Karpas-422 (cell line): ENCODE results near the gene TRAF3. TPM values are rescaled to one million over a fixed set of nuclear protein-coding genes. Genes with fewer than 3 reads are reported as not detected.

Experiments
- DNase-seq: peaks from one replicate; pipeline ENCODE4 v3.0.0-alpha.2; 2015
- H2AFZ ChIP-seq: fragments of 200-600 bp; sonication (generic); 2 replicates; pipeline ENCODE4 v1.6.1; 2014; ENCODE audit warnings: antibody characterized with exemption, low read length, mixed read lengths
- H3K27ac ChIP-seq: fragments of 200-600 bp; sonication (generic); 2 replicates; pipeline ENCODE4 v1.5.1; 2014; ENCODE audit warnings: mild to moderate bottlenecking, low read length, moderate library complexity
- H3K27me3 ChIP-seq: fragments of 200-600 bp; sonication (generic); 2 replicates; pipeline ENCODE4 v1.6.1; 2014; ENCODE audit warnings: low read length, mixed read lengths
- H3K36me3 ChIP-seq: fragments of 200-600 bp; sonication (generic); 2 replicates; pipeline ENCODE4 v1.6.1; 2014; ENCODE audit warnings: low read length, mixed read lengths; ENCODE audit not compliant: insufficient read depth
- H3K4me1 ChIP-seq: fragments of 200-600 bp; sonication (generic); 2 replicates; pipeline ENCODE4 v1.6.1; 2014; ENCODE audit warnings: mild to moderate bottlenecking, low read length, mixed read lengths
- H3K4me2 ChIP-seq: fragments of 200-600 bp; sonication (generic); 2 replicates; pipeline ENCODE4 v1.6.1; 2014; ENCODE audit warnings: low read length, low read depth, mild to moderate bottlenecking; ENCODE audit not compliant: poor library complexity, severe bottlenecking
- H3K4me3 ChIP-seq: fragments of 200-600 bp; sonication (generic); 2 replicates; pipeline ENCODE4 v1.5.1; 2014; ENCODE audit warnings: mild to moderate bottlenecking, antibody characterized with exemption, low read length, mixed read lengths
- H3K79me2 ChIP-seq: fragments of 200-600 bp; sonication (generic); 2 replicates; pipeline ENCODE4 v1.6.1; 2014; ENCODE audit warnings: mild to moderate bottlenecking, low read length, mixed read lengths
- H3K9ac ChIP-seq: fragments of 200-600 bp; sonication (generic); 2 replicates; pipeline ENCODE4 v1.6.0; 2014; ENCODE audit warnings: low read length
- H3K9me2 ChIP-seq: fragments of 200-600 bp; sonication (generic), shearing (Covaris generic); replicated peaks from 2 replicates; pipeline ENCODE4 v1.6.0; 2014; ENCODE audit warnings: mild to moderate bottlenecking, low read length, moderate library complexity; ENCODE audit not compliant: insufficient read depth
- H3K9me3 ChIP-seq: fragments of 300-700, 200-600 bp; sonication (generic); 2 replicates; pipeline ENCODE4 v1.6.1; 2014; ENCODE audit warnings: low read length, mixed read lengths
- H4K20me1 ChIP-seq: fragments of 200-600 bp; sonication (generic); 2 replicates; pipeline ENCODE4 v1.6.1; 2014; ENCODE audit warnings: mild to moderate bottlenecking, antibody characterized with exemption, low read length, low read depth; ENCODE audit not compliant: insufficient read depth
- total RNA-seq: library from RNA; depleted of rRNA; stranded (reverse); fragments of >200 nt; shearing (Covaris generic); gene quantifications from 2 replicates; pipeline ENCODE4 v1.2.3, GENCODE V29; 2014; ENCODE audit warnings: low replicate concordance

TRAF3 gene
- total RNA-seq, 1 experiment from 2014 or later = 79.1 TPM

DNA sequence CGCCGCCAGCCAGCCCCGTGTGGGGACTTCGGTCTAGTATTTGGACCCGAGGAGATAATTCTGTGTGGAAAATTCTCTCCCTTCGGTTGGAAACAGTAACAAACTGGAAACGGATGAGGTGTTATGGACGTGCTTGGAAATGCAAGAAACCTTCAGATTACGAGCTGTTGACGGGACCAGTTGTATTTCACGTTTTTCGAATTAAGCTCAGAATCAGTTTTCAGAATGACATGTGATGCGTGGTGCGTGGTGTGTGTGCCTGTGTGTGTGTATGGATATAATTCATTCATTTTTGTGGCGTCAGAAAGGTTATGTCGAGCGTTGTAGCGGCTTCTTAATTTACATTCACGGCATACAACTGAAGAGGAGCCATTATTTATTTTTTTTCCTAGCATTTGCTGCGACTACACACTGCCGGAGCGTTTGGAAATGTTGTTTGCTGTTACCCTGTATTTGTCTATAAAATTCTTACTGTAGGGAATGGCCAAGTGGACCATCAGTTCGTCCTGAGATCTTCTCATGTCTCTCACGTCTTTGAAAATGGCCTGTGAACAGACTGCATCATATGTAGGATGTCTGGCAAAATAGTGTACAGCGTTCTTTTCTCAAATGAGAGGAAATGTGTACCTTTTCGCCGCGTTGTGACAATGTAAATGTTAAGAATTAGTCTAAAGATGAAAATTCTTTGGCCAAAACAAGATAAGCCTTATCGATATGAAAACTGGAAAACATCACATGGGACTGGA is 1.3 kb downstream of the TRAF3 start:
- Histone ChIP-seq H3K9ac (peak overlapping the region; percentile 96), H3K9me3 (no peaks in the 10 kb centered on the region), H3K4me1 (peaks cover 69% of the 10 kb centered on the region), H3K27me3 (no peaks in the 10 kb centered on the region), H4K20me1 (peaks cover 18% of the 10 kb centered on the region; the same call in 1 of the 2 replicates), H3K4me2 (peak overlapping the region; percentile 96), H3K9me2 (no peaks in the 10 kb centered on the region), H3K36me3 (peaks cover 25% of the 10 kb centered on the region), H3K79me2 (peaks cover 58% of the 10 kb centered on the region), H3K27ac (peak overlapping the region; percentile 92), H3K4me3 (peak overlapping the region; percentile 92), H2AFZ (no peak overlapping the region)
- peak; percentile 81 for DNase-seq

- Histone ChIP-seq H3K27me3 (no peaks in the 10 kb centered on the region), H3K9me3 (no peaks in the 10 kb centered on the region), H3K79me2 (peaks cover 64% of the 10 kb centered on the region), H3K9ac (peak overlapping the region; percentile 96), H3K4me1 (peaks cover 74% of the 10 kb centered on the region), H2AFZ (no peak overlapping the region), H3K9me2 (no peaks in the 10 kb centered on the region), H3K4me3 (peak overlapping the region; percentile 92), H3K36me3 (peaks cover 29% of the 10 kb centered on the region), H4K20me1 (peaks cover 23% of the 10 kb centered on the region; the same call in 1 of the 2 replicates), H3K4me2 (peak overlapping the region; percentile 96), H3K27ac (peak overlapping the region; percentile 92)
- no peak for DNase-seq
Observed at GRCh38 chr14:102779084-102779462, 1.8 kb downstream of the TRAF3 start.

DNA sequence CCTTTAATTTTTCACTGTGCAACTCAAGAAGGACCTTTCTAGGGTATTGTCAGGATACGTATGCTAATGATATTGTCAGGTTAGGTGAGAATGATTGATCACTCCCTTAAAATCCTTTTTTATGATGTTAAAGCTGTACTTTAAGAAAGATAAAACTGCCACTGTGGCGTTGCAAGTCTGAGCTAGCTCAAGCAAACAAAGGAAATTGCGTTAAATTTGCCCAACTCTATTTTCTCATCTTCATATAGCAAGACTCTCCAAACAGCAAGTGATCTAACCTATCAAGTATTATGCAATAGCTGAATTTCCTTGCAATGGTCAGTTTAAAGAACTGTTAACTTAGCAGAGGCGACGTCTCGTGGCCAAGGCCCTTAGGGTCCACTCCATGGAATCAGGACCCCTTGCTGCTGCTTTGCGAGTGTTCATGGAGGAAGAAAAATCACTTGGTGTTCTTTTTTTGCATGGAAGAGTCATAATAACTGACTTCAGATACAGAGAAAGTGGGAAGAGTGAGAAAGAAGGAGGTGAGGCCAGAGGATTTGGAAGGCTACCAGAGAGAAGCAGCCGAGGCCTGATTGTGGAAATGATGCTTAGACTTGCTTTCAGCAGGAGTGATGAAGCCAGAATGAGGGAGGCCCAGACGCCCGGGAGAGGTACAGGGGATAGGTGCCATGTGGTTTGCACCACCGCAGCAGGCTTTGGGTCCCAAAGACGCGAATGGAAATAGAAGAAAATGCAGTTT is 2.5 kb downstream of the TRAF3 start:
- Histone ChIP-seq H3K4me1 (peaks cover 73% of the 10 kb centered on the region), H3K27ac (peak overlapping the region; percentile 92), H3K27me3 (no peaks in the 10 kb centered on the region), H3K4me3 (peak overlapping the region; percentile 92), H3K79me2 (peaks cover 71% of the 10 kb centered on the region), H3K9me2 (no peaks in the 10 kb centered on the region), H4K20me1 (peaks cover 26% of the 10 kb centered on the region; the same call in 1 of the 2 replicates), H3K9ac (peak overlapping the region; percentile 96), H2AFZ (no peak overlapping the region), H3K4me2 (peak overlapping the region; percentile 96), H3K9me3 (no peaks in the 10 kb centered on the region), H3K36me3 (peaks cover 32% of the 10 kb centered on the region)
- DNase-seq = no peak

DNA sequence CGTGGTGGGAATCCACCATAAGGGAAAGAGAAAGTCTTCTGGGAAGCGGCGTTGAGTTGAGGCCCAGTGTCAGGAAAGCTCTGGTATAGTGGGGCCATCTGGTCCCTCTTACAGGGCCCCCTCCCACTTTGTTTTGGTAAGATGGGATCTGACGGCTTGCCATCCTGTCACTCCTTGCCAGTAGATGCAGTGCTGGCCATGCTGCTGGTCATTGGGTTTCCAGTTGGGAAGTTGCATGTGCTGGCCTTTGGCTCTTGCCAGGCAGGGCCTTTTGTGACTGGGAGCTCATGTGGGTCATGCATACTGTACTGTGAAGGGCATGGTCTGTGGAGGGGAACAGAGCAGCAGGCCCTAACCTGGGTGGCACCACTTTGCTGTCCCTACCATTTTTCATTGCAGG is 3.8 kb downstream of the TRAF3 start:
- DNase-seq = no peak
- peak overlapping the region; percentile 96; the same call in 1 of the 2 replicates for H3K9ac ChIP-seq
- H4K20me1 ChIP-seq = peaks cover 37% of the 10 kb centered on the region

DNA sequence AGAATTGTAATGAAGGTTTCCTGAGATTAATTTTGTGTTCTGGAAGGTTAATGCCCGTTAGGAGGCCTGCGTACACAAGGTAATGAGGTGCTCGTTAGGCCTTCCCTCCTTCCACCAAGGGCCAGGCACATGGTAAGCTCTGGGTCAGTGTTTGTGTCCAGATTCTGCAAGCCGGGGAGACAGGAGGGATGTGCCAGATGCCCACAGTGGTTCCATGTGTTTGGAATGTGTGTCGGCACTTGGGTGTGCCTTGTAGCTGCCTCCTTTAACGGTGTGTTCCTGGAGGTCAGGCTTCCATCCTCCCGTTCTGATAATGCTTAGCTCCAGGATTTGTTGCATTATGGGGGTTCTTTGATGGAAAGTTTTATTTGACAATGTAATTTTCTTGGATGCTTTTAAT is 5.7 kb downstream of the TRAF3 start:
- Histone ChIP-seq H3K4me2 (peak overlapping the region; percentile 15), H3K9me2 (no peaks in the 10 kb centered on the region), H3K36me3 (peaks cover 59% of the 10 kb centered on the region), H2AFZ (no peak overlapping the region), H3K9ac (peak overlapping the region; percentile 1; the same call in 1 of the 2 replicates), H3K9me3 (no peaks in the 10 kb centered on the region), H4K20me1 (peaks cover 47% of the 10 kb centered on the region), H3K79me2 (peaks cover 100% of the 10 kb centered on the region), H3K27me3 (no peaks in the 10 kb centered on the region), H3K27ac (peak overlapping the region; percentile 23; the same call in 1 of the 2 replicates), H3K4me1 (peaks cover 66% of the 10 kb centered on the region), H3K4me3 (no peak overlapping the region)
- no peak for DNase-seq

More for the DNA sequence above, 3.8 kb downstream of the TRAF3 start:
- peak overlapping the region; percentile 92 for H3K27ac ChIP-seq
- peak overlapping the region; percentile 96 for H3K4me2 ChIP-seq
- H3K4me3 ChIP-seq = peak overlapping the region; percentile 92; the same call in 1 of the 2 replicates
- H3K79me2 ChIP-seq = peaks cover 84% of the 10 kb centered on the region
- no peaks in the 10 kb centered on the region for H3K9me2 ChIP-seq
- H3K36me3 ChIP-seq = peaks cover 45% of the 10 kb centered on the region
- H3K27me3 ChIP-seq = no peaks in the 10 kb centered on the region
- H2AFZ ChIP-seq = no peak overlapping the region
- H3K9me3 ChIP-seq = no peaks in the 10 kb centered on the region
- H3K4me1 ChIP-seq = peaks cover 74% of the 10 kb centered on the region

- H3K9ac ChIP-seq = peak overlapping the region; percentile 12; the same call in 1 of the 2 replicates
- DNase-seq = no peak
- peaks cover 47% of the 10 kb centered on the region for H4K20me1 ChIP-seq
- no peaks in the 10 kb centered on the region for H3K9me3 ChIP-seq
- no peaks in the 10 kb centered on the region for H3K27me3 ChIP-seq
- H3K79me2 ChIP-seq = peaks cover 100% of the 10 kb centered on the region
- no peak overlapping the region for H3K4me3 ChIP-seq
- no peaks in the 10 kb centered on the region for H3K9me2 ChIP-seq
- peak overlapping the region; percentile 3 for H3K4me2 ChIP-seq
- H3K36me3 ChIP-seq = peaks cover 60% of the 10 kb centered on the region
- peaks cover 52% of the 10 kb centered on the region for H3K4me1 ChIP-seq
- no peak overlapping the region for H2AFZ ChIP-seq
- H3K27ac ChIP-seq = peak overlapping the region; percentile 23
Observed at GRCh38 chr14:102784892-102785594, 7.8 kb downstream of the TRAF3 start.

GRCh38 chr14:102785595-102785963 is 8.3 kb downstream of the TRAF3 start:
- Histone ChIP-seq H3K4me1 (peaks cover 47% of the 10 kb centered on the region), H3K27ac (peak overlapping the region; percentile 23)

More at GRCh38 chr14:102785595-102785963, 8.3 kb downstream of the TRAF3 start:
- Histone ChIP-seq H3K36me3 (peaks cover 56% of the 10 kb centered on the region), H3K4me3 (no peak overlapping the region), H3K79me2 (peaks cover 100% of the 10 kb centered on the region), H3K27me3 (no peaks in the 10 kb centered on the region), H2AFZ (no peak overlapping the region), H4K20me1 (peaks cover 44% of the 10 kb centered on the region), H3K9ac (no peak overlapping the region), H3K9me3 (no peaks in the 10 kb centered on the region), H3K4me2 (no peak overlapping the region), H3K9me2 (no peaks in the 10 kb centered on the region)
- no peak for DNase-seq
